G401 (cell line): ENCODE data around the gene PTGES. TPM values are rescaled to one million over a fixed set of nuclear protein-coding genes. Genes with fewer than 3 reads are reported as not detected.

Experiments used
- DNase-seq: peaks from one replicate; pipeline ENCODE4 v3.0.0-alpha.2; 2015; ENCODE audit warnings: low spot score
- in situ Hi-C: cut with HindIII; loops from 2 replicates; pipeline ENCODE4 v1.10.0; 2016; ENCODE audit warnings: low sequenced_read_pairs, mixed read lengths
- total RNA-seq: library from RNA; depleted of rRNA; stranded (reverse); fragments of >200 nt; shearing (Covaris generic); gene quantifications from 2 replicates; pipeline ENCODE4 v1.2.3, GENCODE V29; 2014; rRNA removed

PTGES gene
- total RNA-seq, 1 experiment from 2014 or later, result 4.8 TPM

DNA sequence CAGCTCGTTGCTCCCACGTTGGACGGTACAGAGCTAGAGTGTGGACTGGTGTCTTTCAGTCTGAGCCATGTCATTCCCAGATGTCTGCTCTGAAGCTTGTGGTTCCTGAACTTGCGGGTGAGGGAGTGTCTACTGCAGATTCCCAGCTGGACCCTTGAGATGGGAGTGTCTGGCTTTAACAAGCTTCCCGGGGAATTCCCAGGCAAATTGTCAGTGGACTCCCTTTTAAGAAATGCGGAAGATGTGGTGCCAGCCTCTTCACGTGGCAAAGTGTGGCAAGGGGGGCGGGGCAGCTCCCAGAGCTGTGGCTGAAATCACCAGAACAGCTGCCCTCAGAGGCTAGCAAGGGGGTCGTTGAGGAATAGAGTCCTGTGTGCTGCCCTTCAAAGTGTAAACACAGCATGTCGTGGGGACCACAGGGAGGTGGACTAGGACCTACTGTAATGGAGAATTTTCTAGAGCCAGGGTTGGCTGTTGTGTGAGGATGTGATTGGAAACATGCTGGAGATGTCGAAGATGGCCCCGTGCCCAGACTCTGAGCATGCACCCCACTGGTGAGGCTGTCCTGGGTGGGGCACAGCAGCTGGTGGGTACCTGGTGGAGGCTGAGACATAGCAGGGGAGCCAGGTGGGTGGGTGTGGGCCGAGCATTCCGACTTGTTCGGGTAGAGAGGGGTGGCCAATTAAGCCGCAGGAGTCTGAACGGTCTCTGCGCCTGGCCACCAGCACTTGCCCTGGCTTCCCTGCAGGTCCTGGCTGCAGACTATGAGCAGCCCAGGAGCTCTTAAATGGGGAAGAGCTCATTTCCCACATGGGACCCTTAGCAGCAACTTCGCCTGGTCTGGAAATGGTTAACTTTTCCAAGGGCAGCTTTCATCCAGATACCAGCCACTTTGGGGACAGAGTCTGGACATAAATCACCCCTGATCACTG, 50.0 kb downstream of the PTGES start:
- no peak for DNase-seq
- in situ Hi-C loops, result no loop called here

DNA sequence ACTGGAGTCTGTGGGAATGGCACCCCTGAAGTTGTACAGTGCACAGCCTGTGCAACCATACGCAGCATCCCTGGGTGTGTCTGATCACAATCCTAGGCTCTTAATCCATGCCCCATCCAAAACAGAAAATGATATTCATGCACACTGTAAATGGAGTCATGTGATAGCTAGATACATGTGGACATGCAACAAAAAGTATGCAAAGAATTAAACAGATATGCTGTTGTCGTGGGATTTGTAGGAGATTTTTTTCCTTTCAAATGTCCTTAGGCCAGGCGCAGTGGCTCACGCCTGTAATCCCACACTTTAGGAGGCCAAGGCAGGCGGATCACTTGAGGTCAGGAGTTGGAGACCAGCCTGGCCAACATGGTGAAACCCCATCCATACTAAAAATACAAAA, 51.3 kb downstream of the PTGES start:
- in situ Hi-C loops, result no loop called here
- no peak for DNase-seq

- in situ Hi-C loops, result no loop called here
- DNase-seq, result no peak
Measured at GRCh38 chr9:129701054-129701453, 51.8 kb downstream of the PTGES start.

GRCh38 chr9:129698254-129698757, 54.5 kb downstream of the PTGES start:
- DNase-seq, result no peak
- in situ Hi-C loops, result no loop called here

DNA sequence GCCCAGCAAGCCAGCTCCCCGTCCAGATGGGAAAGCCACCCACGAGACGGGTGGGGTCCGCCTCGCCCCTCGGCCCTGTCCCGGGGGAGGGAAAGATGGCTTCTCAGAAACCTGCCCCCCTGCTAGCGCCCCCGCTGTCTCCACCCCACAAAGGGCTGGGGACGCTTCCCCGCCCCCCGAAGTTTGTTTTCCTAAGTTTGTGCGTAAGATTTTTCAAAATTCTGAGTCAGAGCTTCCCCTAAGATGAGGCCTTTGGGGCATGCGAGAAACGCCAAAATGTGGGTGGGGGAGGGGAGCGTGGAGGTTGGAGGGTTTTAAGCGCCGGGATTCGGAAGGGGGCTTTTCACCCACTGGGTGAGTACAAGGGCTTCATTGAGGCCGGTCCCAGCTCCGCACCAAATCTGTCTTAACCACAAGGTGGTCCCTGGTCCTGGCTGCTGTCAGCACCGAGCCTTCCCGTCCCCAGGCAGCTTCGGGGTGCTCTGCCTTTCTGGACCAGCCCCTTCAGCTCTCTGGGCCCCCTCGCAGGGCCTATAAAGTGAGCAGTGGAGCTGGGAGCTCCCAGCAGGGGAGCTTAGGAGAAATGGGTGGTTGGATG, 55.1 kb downstream of the PTGES start:
- DNase-seq, result no peak
- in situ Hi-C loops, result no loop called here

- DNase-seq, result no peak
- in situ Hi-C loops, result no loop called here
Measured at GRCh38 chr9:129696944-129697655, 55.7 kb downstream of the PTGES start.

- no peak for DNase-seq
- in situ Hi-C loops, result no loop called here
Measured at GRCh38 chr9:129695870-129696269, 57.0 kb downstream of the PTGES start.

DNA sequence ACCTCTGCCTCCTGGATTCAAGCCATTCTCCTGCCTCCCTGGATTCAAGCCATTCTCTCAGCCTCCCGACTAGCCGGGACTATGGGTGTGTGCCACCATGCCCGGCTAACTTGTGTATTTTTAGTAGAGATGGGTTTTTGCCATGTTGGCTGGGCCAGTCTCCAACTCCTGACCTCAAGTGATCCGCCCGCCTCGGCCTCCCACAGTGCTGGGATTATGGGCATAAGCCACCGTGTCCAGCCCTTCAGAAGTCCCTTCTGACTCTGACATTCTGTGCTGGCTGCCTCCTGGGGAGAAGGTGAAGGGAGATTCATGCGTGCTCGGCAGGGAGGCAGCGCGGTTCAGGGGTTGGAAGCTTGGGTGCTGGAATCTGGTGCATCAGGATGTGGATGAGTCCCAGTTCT, 58.6 kb downstream of the PTGES start:
- DNase-seq, result no peak
- in situ Hi-C loops, result no loop called here

- no peak for DNase-seq
- in situ Hi-C loops, result no loop called here
Measured at GRCh38 chr9:129693741-129694140, 59.1 kb downstream of the PTGES start.

GRCh38 chr9:129692534-129692933, 60.3 kb downstream of the PTGES start:
- in situ Hi-C loops, result no loop called here
- DNase-seq, result no peak

Other genes starting within 250 kb of the PTGES start
- not detected in 2 replicates for gene C9orf50, start 131.9 kb downstream of the PTGES start, total RNA-seq
- 107 and 123 TPM in 2 replicates for gene NTMT1, start 126.9 kb downstream of the PTGES start, total RNA-seq
- 37.2 and 49.7 TPM in 2 replicates for gene ASB6, start 110.9 kb downstream of the PTGES start, total RNA-seq
- not detected in 2 replicates for gene PRRX2, start 87.4 kb downstream of the PTGES start, total RNA-seq
- 16.5 and 16.7 TPM in 2 replicates for gene TOR1B, start 50.1 kb upstream of the PTGES start, total RNA-seq
- 30.8 and 43.1 TPM in 2 replicates for gene TOR1A, start 71.1 kb upstream of the PTGES start, total RNA-seq
- 23.4 and 49.4 TPM in 2 replicates for gene C9orf78, start 82.2 kb upstream of the PTGES start, total RNA-seq
- 27.7 and 34.3 TPM in 2 replicates for gene USP20, start 82.4 kb upstream of the PTGES start, total RNA-seq